DMS 273 (cell line): ENCODE results near the gene DLG3.

Source experiments
- DNase-seq: peaks from one replicate; lab custom pipeline; 2025; ENCODE audit not compliant: unreplicated experiment; lab: John Stamatoyannopoulos, UW

Gene DLG3

DNA sequence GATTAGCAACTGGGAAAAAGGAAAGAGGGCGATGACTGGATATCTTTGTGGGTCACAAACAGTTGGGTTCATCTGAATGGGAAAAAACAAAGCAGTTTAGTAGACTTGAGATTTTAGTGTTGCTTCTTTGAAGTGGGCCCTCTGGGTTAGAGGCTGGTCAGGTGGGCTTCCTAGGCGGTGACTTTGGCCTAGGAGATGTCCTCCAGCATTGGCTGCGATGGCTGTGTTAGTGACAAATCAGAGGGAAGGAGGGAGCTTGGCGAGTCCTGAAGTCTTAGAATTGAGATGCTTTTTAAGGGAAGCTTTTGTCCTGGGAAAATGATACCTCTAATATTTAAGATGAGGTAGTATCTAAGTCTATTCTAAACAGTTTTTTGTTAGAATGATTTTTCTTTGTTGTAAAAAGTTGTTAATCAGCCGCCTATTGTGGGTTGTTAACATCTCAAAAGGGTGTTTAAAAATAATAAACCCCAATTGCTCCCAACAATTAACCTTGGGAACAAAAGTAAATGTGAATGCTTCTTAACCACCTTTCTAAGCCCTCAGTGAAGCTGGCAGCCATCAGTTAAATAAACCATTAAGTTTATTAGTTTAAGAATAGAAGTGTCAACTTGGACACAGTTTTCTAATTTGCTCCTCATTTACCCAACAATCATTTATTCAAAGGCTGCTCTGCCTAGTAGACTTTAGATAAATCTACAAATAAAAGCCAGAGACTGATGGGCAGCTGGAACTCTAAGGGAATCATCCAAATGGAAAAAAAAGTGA lies 31.7 kb downstream of the DLG3 start:
- DNase-seq, result no peak

DNA sequence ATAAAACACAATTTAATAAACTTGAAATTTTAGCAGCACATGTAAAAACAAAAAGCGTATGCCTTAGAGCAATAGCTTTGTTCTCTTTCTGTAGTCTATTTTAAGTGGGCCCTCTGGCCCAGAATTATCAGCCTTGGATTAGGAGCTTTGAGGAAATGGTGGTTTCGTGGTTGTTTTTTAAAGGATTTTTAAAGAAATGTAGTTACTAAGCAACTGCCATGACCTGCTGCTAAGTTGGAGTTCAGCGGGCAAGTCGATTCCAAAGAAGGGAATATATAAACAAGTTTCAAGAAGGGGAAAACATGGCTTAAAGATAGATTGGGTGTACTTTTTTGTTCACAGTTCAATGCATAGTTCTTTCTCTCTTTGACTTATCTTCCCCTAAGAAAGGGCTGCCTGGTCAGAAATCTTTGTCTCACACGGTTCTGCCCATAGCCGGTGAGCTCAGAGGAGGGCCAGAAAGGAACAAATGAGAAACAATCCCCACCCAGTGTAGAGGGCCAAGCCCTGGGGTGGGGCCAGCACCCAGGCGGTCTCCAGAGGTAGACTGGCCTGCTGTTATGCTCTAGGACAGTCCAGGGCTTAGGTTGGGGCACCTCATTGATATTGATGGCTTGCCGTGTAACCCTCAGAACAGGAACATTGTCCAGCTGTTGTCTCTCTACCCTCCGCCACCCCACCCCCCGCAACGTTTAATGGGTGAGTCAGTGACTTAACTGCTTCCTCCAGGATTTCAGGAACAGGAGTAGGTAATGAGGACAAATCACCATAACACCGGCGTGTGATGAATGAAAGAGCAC lies 32.5 kb downstream of the DLG3 start:
- DNase-seq, result peak; percentile 75

DNA sequence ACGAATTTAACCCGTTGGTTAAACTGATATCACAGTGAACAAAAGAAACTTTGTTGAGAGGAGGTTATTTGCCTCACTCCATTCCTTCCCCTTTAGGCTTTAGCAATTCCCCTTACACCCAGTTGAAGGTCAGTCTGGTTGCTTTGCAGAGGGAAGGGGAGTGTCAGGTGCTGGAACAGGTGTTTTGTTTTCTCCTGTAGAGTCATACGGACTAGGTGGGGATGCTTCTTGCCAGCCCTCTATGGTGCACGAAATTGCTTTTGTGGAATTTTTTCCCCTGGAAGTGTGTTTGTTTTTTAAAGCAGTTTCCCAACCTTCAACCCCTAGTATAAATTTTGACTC lies 33.1 kb downstream of the DLG3 start:
- DNase-seq, result no peak

DNA sequence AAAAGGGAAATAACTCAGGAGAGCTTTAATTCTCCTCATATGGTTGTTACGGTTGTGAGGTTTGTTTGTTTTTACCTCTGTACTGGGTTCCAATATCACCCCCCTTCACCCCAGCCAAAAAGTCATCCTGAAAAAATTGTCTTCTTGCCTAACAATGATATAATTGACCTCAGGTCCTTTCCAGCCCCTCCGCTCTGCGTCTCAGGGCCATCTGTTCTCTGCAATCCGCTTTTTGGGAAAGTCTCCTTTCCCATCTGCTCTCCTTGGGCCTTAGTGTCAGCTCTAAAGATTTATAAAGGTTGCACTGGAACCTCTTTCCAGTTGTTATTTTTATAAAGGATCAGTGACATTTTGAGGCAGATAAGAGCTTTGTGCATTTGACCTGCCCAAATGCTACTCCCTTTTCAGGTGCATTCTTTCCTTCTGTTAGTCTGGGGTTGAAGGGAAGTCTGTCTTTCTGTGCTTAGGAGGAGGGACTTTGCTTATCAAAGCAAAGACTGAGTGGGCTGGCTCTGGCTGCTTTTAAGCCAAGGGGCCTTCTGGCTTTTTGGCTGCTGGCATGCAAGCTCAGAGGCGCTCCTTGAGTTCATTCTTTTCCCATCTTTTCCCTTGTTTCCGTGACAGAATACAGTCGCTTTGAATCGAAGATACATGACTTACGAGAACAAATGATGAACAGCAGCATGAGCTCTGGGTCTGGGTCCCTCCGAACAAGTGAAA lies 34.1 kb downstream of the DLG3 start:
- DNase-seq, result peak; percentile 82

DNA sequence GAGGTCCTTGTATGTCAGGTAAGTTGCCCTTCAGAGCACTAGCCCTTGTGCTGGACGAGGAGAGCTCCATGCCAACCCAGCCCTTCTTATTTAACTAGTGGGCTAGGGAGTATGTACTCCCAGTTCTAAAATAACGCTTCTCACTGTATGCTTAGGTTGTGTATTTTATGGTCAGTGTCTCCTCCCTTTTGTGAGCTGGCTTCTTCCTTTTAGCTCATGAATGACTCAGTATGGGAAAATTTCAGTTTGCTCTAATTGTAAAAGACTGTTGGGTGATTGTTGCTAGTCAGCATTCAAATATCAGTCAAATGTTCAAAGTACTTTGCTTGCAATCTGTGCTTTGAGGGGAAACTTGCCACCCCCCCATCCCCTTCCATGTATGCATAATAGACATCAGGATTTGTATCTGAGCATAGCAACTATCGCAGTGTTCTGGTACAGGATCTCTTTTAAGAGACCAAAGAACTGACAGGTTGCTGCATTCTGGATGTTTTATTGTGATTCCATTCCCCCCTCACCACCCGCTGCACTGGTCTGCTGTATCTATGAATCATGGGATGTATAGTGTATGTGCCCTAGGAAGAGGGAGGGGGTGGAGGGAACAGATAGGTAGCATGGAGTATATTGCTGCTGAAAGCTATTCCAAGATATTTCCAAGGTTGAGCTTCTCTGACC lies 34.7 kb downstream of the DLG3 start:
- peak; percentile 55 for DNase-seq

DNA sequence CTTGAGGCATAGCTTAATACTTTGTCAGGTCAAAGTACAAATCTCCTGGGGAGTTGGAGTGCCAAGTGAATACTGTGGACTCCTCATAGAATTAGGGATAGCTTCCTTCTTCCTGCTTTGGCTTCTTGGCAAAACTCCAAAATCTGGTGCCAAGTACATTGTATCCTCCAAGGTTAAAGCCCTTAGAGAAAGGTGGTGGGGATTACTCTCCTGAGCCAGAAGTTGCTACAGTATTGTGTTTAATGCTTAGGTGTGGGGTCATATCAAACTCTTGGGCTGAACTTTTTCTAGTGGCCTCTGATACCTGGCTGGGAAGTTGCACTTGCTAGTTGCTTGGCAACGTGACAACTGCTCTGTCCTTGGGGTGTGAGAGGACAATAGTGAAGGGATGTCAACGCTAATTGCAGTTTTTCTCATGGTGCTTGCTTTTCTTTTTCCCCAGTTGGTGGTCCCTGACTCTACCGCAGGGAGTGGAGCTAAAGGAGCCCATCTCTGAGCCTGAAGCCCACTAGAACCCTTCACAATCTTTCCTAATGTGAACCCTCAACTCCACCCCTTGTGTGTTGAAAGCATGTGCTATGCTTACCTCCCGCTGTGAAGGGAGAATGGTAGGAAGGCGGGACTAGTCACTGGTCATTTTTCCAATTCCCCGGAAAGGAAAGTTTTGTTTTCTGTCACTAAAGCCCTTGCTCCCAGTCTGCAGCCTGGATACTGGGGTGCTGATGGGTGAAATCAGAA lies 35.5 kb downstream of the DLG3 start:
- DNase-seq, result peak; percentile 58

DNA sequence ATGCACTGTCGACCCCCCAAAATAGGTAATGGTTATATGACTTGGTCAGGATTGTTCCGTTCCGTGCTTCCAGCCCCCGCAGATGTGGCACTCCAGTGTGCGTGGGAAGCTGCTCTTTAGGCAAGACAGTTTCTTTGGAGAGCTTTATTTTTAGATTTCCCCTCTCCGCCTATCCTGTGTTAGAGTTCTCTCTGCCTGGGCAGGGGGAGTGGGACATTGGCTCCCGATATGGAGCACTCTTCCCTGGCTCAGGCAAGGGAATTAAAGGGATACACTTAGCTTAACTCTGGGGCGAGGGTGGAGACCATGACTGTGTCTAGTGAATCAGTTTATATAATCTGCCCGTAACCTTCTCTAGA lies 36.0 kb downstream of the DLG3 start:
- DNase-seq, result peak; percentile 45

DNA sequence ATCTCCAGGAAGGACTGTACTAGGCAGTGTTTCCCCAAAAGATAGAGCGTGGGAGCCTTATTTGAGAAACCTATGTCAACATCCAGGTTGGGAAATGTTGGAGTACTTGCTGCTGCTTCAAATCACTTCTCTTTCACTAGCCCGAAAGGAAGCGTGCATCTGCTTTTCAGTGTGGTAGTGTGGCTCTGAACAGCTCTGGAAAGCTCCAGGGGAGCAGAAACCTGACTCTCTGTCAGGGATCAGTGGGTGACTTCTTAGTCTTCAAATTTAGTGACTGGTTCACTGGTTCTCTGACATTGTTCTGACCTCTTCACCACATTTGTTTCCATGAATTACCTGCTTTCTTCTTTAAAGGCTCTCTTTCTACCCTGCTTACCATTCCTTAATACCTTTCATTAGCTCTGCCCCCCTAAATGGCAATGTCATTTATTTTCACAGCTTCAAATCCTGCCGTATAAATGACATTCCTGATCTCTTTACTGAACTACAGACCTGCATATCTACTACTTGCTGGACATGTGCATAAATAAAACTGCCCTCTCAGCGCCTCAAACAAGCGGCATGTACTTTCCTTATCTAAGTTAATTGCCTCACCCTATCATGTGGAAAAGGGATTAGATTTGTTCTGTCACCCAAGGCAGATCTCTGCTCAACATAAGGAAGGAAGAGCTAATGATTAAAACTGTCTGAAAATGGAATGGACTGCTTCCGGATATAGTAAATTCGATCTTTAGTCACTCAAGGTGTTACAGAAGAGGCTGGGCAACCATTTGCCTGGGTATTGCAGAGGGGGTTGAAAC lies 37.0 kb downstream of the DLG3 start:
- no peak for DNase-seq

DNA sequence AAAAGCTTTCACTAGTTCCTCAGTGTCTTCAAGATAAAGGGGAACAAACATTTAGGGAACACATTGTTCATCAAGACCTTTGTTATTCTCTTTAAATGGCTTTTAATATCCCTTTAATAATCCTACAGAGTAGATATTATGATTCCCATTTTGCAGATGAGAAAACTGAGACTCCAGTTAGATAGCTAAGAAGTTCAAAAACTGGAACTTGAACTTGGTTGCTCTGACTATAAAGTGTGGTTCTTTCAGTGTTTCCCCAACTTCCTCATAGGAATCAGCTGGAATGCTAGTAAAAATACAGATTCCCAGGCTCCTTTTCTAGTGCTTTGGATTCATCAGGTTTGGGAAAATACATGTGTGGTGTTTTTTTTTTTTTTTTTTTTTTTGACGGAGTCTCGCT lies 37.7 kb downstream of the DLG3 start:
- DNase-seq, result no peak

DNA sequence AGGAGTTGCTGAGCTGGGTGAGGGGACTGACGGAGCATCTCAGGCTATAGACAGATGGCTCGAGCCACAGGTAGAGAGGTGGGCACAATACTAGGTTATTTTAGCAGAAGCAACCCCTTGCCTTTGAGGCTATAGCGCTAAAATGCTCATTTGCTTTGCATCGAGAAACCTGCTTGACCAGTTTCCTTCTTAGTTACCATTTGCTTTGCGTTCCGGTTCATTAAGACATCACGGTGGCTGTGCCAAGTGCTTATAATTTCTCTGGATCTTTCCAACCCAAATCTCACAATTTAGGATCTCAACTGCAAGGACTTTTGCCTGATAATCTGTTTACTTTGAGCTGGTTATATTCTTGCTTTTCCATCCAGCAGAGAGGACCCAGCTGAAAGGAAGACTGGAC lies 40.8 kb downstream of the DLG3 start:
- no peak for DNase-seq

DNA sequence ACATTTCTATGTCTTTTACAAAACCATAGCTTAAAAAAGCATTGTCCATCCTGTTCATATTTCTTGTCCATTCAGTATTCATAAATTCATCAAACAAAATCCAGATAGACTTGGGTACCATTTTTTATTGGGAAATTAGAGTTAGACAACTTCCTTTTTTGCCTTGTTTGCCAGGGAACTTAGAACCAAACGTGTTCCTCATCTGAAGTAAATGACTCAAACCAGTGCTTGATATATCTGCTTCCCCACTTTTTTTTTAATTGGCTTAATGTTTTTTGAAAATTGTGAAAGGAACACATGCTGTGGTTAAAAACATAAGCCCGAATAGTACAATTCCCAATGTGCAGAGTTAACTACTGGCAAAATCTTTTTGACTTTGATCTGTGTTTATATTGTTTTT lies 44.2 kb downstream of the DLG3 start:
- DNase-seq, result no peak

DNA sequence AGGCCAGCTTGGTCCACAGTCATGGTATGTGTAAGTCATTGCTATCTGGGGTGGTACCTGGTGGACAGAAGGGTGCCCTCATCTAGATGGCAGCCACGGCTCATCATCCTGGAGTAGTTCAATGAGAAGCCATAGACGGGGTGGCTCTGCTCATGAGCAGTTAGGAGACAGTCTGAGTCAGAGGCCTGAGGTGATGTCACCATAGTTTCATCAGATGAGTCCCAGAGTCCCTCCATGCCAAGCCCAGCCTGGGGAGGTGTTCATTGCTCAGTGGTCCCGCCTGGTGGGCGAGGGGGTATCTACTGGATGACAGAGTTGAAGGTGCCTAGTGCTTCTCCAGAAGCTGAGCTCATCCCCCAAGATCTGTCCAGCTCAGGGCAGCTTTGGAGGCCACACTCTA lies 49.8 kb downstream of the DLG3 start:
- DNase-seq, result no peak

DNA sequence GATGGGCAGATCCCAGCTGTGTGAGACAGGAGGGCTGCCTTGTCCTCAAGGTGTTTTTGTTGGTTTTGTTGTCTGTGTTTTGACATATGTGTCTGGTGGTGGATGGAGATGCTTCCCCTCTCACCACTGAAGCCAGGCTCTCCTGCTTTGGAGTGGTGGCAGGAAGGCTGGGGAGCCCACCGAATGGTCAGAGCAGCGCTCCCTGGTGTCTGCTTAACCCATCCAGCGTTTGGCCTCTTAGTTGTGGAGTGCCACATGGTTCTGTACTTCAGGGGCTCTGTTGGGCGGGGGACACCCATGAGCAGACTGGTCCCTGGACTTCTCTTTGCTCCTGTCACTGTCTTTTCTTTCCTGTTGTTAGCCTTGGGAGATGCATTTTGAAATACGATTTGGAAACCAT lies 51.9 kb downstream of the DLG3 start:
- no peak for DNase-seq

DNA sequence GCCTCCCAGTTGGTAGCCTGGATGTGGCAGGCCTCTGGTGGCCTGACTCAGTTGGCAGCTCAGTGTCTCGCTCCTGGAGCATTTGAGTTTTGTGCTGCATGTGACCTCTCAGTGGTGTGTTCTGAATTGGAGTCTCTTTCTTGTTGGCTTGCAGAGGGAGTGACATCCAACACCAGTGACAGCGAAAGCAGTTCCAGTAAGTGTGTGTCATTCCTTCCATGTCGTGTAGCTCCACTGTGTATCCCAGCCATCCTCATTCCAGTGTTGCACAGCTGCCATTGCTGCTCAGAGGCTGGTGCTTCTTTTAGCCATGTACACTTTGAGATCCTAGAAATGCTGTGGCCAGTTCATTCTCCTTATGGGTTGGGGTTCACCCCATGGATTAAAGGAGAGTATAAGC lies 52.4 kb downstream of the DLG3 start:
- DNase-seq, result no peak

DNA sequence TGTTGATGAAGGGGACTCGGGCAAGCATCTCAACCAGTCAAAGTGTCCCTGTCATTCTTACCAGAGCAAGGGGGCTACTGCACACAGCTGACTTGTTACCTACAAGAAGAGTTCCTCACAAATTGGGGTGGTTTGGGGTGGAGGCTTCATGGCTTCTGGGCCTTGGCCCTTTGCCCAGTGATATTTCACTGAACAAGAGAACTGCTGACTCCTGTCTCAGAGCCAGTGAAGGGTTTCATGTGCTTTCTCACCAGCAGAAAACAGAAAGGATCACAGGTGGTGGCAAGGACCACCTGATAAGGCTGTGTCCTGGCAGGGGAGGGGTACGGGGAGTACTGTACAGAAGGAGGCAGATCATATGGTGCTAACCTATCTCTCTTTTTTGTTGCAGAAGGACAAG lies 53.5 kb downstream of the DLG3 start:
- DNase-seq, result no peak

DNA sequence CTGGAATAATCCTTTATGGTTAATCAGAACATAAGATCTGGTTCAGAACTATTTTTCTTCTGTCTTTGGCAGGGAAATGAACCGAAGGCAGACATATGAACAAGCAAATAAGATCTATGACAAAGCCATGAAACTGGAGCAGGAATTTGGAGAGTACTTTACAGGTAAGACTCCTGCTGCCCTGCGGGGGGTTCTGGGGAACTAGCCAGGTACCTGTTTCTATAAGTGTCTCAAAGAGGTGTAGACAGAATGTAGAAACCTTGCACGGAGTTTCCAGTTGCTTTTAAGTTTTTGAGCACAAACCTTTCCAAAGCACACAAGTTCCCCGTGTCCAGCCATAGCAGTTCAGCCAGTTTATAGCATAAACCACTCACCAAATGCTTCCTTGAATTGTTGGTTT lies 56.2 kb downstream of the DLG3 start:
- DNase-seq, result no peak

DNA sequence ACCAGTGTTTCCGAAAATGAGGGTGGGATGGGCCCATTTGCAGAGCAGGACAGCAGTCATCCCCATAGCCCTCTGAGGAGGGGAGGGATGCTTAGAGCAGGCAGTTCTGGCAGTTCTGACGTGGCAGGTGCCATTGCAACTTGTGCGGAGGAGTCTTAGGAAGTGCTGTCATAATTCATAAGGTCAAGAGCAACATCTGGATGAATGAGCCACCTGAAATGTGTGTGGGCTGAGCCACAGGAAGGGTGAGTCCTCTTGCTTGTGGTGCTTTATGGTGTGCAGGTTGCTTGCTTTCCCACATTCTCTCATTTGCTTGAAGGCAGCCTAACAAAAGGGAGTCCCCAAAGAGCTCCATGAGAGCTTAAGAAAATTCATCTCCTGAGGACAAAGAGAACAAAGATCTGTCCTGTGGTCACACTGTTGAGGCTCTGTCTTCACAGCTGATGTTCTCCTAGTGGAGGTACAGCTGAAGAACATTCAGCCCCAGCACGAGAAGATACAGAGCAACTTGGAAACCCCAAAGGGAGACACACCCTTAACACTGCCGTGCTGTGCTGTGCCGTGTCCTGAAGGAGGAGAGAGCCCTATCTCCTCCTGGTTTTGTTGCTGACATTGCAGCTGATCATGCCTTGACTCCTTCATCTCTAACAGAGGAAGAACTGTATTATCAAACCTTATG lies 60.3 kb downstream of the DLG3 start:
- DNase-seq, result no peak

DNA sequence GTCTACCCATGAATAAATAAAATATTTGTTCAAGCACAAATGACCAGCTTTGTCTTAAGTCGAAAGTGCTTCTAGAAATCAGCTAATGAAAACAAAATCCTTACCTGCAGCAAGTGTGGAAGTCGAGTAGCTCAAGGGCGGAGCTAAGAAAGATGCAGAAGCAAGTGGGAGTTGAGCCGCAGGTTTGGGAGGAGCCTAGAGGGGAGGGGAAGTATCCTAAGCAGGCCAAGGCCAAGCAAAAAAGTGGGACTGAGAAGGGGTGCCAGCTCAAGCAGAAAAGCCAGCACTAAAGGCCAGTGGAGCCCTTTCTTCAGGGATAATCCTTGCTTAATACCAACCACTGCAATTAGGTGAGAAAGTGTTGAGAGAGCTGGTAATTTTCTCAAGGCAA lies 60.8 kb downstream of the DLG3 start:
- no peak for DNase-seq

DNA sequence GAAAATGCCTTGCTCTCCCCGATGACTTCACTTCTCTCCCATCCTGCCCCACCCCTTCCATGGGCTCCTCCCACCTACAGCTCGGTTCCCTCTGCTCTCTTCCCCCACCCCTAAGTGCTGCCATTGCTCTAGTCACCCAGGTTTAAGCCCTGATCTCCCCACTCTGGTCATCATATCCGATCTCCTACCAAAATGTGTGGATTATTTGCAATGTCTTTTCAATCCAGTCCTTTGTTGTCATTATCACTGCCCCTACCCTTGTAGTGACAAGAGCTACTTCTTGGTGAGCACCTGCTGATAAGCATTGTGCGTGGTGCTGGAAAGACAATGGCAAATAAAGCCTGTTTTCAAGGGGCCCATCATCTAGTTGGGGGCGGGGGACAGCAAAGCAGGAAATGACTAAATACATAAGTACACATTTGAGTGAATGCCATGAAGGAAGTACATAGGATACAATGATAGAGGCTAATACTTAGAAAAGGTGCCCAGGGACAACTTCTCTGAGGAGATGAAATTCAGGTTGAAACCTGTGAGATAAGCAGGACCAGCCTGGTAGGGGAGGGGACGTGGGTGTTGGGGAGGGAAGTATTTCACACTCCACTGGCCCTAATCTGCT lies 63.8 kb downstream of the DLG3 start:
- DNase-seq, result no peak
